Left renal cortex interstitium (tissue), 4 donors: Measurements from ENCODE around the gene THBS3. TPM values are rescaled to one million over a fixed set of nuclear protein-coding genes. Genes with fewer than 3 reads are reported as not detected.
"Not testable (repeated sequence)": the region's sequence is repeated elsewhere in the genome, so short reads cannot be mapped to it uniquely, and the experiment has no call there.

Source experiments
- DNase-seq, 4 donors: peaks; one replicate each; pipeline ENCODE4 v3.0.0-alpha.2; 2013; ENCODE audit warnings: low read depth in 4 of 4, low spot score in 2 of 4, missing footprints in 1 of 4
- polyA plus RNA-seq, 4 donors: library from polyadenylated mRNA; unstranded; fragments of 120-200 nt; gene quantifications; one replicate each; pipeline ENCODE4 v1.2.1, GENCODE V29; 2013; ENCODE audit not compliant: insufficient read length in 4 of 4

THBS3 gene
- polyA plus RNA-seq, 4 donors, result 26.3 to 54.2 (median 37.5) TPM

DNA sequence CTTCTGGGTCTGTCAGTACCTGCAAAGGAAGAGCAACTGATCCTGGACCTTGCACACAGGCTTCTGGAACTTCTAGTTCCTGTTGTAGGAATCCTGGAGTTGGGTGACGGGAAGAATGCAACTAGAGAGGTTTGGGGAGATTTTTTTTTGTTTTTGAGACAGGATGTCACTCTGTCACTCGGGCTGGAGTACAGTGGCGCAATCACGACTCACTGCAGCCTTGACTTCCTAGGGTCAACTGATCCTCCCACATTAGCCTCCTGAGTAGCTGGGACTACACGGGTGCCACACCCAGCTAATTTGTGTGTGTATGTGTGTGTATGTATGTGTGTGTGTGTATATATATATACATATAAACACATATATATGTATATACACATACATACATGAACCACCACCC lies 28.8 kb upstream of the THBS3 start:
- DNase-seq, result no peak

DNA sequence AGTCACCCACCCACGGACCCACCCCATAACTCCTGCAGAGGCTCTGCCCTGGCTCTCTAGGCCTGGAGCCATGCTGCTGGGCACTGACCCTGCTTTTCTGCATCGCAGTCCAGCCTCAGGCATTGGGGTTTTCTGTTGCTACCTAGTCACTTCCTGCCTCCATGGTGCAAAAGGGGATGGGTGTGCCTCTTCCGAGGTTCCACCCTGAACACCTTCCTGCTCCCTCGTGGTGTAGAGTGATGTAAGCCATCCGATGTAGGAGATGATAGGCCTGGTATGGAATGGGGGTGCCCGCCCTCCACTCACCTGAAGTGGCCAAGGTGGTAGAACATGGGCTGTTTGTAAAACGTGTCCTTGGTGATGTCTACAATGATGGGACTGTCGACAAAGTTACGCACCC lies 27.7 kb upstream of the THBS3 start:
- DNase-seq, result not testable (repeated sequence)

DNA sequence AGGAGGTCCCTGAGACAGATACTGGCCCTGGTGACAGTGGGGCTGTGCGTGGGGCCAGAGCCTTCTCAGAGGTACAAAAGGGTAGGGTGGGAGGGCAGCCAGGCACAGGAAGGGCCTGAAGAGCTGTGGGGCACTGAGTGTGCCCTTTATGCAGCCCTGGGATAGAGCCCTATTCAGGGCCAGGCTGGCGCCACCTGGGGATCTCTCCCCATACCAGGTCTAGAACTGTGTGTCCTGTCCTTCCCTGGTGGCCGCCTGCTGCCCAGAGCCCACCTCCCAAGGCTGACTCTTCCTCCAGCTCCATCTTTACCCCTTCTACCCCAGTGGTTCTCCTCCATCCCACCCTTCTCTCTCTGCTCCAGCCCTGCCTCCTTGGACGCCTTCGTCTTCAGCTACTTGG lies 25.8 kb upstream of the THBS3 start:
- DNase-seq, result not testable (repeated sequence)

DNA sequence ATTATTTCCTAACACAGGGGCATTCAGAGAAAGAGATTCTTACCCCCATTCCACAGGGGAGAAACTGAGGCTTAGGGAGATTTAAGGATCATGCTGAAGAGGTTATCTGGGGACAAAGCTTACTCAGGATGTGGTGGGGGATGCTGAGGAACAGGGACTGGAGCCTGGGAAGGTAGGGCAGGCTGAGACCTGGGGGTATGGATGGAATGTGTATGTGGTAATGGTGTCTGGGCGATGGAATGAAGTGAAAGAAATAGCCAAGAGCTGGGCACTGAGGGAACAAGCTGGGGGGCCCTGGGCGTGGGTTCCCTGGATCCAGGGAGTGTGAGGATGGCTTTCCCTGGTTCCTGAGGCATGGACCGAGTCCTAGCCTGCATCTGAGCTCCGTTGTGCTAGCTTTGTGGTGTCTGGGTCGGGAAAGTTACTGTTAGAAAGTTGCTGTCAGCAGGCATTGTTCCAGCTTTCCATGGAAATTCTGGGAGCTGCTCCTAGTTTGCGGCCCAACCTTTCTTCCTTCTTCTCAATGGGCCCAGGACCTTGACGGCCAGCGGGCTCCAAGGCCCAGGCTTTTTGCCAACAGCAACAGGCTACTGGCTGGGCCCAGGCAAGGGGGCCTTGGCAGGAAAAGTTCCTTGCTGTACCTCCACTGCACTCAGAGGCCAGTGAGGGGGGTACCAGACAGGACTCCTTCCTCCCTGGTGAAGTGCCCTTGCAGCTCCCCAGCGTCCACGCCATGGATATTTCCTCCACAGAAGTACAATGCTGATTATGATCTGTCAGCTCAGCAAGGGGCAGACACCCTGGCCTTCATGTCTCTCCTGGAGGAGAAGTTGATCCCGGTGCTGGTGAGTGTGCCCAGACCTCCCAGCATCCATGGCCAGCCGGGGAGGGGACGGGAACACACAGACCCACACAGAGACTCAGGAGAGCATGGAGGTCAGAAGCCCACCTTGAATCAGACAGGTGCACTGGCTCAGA lies 24.6 kb upstream of the THBS3 start:
- DNase-seq, result not testable (repeated sequence)

DNA sequence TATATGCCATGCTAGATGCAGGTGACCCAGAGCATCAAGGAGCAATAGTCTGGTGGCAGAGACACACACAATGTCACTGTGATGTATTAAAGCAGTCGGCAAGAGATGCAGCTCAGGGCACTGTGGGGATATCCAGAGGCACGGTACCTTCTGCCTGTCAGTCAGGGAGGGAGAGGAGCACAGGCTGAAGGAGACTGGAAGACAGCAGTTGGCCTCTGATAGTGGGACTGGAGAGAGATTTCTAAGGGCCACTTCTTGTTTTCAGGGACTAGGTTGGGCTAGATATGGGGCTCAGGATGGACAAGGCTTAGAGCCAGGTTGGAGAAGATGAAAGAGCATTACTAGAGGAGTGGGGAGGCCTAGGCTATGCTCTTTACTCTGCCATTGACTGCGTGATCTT lies 23.6 kb upstream of the THBS3 start:
- DNase-seq, result not testable (repeated sequence)

DNA sequence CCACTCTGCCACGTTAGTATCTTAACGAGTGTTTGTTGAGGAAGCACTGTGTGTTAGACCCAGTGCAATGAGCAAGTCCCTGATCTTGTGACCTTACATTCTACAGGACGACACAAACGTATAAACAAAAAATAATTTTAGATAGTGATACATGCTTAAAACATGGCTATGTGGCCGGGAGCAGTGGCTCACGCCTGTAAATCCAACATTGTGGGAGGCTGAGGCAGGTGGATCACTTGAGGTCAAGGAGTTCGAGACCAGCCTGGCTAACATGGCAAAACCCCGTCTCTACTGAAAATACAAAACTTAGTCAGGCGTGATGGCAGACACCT lies 20.4 kb upstream of the THBS3 start:
- no peak for DNase-seq

DNA sequence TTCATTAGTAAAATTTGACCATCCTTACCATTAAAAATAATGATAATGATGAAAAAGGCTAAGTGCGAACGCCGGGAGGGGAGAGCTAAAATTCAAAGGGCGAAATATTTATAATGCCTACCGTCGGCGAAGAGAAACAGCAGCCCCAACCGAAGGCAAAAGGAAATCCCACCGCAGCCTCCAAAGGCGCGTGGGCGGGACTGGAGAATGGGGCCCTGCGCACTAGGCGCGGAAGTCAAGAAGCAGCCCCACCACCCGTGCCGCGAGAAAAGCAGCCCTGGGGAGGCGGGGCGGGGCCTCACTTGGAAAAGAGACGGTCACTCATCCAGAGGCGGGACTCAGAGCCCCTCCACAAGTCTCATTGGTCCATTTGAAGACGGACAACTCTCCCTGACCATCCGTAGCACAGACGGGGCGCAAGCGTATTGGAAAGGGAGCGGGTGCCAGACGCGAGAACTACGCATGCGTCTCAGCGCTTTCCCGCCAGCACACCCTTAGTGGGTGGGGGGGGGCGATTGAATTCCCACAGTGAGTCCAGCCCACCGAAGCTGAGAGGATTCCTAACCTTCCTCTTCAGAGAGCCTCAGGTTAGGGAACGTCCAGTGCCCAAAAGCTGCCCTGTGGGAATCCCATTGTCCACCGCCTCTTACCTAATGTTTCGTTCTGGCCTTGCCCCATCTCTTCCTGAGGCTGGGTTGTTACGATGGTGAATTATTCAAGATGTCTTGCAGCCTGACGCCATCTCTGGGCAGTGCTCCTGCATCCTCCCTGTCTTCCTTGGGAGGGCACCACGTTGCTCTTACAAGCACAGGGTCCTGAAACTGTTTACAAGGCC lies 19.8 kb upstream of the THBS3 start:
- DNase-seq, result peak; percentile 97 to 100 (median 98)

DNA sequence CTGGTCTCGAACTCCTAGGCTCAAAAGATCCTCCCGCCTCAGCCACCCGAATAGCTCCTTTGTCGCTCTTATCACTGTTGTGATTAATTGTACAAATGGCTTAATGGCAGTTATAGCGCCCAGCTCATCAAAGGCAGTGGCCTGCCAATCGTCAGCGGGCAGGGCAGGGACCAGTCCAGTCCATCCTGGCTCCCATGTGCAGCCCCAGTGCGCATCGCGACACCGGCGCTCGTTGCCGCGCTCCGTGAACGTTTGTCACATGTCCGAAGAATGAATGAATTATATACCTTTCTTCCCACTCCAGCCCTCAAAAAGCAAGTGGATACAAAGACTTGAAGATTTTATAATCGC lies 19.2 kb upstream of the THBS3 start:
- no peak for DNase-seq

DNA sequence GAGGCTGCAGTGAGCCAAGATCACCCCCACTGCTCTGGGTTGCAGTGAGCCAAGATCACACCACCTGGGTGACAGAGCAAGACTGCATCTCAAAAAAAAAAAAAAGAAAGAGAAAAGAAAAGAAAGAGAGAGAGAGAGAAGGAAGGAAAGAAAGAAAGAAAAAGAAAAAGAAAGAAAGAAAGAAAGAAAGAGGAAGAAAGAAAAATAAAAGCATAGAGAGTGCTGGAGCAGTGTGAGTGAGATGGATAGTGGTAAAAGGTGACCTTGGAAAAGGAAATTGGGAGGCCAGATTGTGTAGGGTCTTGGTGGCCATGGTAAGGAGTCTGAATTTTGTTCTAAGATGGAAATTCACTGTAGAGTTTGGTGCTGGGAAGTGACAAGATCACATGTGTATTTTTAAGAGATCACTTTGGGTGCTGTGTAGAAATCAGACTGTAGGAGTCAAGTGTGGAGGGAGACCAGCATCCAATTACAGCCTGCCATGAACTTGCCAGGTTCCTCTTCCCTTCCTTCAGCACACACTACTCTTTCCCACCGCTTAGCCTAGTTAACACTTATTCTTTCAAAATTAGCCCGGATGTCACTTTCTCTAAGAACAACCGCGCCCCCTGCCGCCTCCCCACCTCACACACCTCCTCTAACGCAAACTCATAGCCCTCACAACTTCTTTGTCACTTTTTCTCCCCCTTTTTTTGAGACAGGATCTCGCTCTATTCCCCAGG lies 18.7 kb upstream of the THBS3 start:
- DNase-seq, result no peak

DNA sequence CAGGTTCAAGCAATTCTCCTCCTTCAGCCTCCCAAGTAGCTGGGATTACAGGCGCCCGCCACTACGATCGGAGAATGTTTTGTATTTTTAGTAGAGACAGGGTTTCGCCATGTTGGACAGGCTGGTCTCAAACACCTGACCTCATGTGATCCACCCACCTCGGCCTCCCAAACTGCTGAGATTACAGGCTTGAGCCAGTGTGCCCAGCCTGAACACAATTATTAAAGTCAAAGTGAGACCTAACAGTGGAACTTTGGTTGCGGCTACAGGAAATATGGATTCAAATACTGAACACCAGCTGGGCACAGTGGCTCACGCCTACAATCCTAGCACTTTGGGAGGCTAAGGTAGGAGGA lies 17.7 kb upstream of the THBS3 start:
- not testable (repeated sequence) for DNase-seq

DNA sequence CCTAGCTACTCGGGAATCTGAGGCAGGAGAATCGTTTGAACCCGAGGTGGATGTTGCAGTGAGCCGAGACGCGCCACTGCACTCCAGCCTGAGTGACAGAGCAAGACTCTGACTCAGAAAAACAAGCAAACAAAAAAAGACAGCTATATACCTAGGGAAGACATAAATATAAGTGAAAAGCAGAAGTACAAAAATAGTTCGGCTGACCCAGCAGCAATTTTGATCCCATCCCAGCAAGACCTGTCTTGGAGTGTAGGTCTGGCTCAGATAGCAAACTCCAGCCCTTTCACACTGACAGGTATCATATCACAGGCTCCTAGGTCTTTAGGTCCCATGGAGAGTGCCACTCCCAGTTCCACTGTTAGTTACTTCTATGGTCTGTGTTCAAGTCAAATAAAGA lies 15.3 kb upstream of the THBS3 start:
- no peak for DNase-seq

DNA sequence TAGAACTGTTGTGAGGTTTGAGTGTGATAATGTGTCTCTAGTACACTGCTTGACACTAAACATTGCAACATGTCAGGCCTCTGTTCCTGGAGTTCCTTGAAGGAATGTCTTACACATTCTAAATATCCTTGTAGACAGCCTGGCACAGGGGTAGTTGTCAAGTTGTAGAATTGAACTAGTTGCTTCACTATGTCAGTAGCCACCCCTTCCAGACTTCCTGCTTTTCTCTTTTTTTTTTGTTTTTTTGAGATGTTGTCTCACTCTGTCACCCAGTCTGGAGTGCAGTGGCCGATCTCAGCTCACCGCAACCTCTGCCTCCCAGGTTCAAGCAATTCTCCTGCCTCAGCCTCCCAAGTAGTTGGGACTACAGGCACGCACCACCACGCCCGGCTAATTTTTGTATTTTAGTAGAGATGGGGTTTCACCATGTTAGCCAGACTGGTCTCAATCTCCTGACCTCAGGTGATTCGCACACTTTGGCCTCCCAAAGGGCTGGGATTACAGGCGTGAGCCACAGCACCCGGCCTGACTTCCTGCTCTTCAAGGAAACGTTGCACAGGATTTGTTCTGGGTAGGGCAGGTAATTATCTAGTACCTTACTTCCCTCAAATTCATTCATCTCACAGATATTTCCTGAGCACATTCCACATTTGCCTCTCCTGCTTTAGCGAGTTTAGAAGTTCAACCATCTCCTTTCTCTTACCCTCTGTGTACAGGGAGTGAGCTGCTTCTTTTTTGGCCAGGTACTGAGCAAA lies 12.7 kb upstream of the THBS3 start:
- DNase-seq, result not testable (repeated sequence)

DNA sequence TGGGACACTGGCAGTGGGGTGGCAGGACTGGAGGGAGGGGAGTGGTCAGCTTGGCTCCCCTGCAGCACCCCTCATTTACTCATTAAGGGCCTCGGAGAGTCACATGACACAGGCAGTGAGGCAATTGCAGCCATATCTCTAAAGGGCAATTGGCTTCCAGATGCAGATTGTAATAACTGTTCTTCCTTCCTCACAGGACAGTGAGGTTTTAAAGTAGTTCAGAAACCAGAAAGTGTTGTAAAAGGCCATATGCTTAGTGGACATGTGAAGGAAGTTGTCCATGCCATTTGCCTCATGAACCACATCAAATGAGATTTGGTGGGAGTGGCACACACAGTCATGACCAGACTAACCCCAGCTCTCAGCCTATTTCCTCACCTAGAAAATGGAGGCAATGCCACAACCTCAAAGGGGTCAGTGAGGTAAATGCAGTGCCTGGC lies 11.9 kb upstream of the THBS3 start:
- DNase-seq, result no peak

DNA sequence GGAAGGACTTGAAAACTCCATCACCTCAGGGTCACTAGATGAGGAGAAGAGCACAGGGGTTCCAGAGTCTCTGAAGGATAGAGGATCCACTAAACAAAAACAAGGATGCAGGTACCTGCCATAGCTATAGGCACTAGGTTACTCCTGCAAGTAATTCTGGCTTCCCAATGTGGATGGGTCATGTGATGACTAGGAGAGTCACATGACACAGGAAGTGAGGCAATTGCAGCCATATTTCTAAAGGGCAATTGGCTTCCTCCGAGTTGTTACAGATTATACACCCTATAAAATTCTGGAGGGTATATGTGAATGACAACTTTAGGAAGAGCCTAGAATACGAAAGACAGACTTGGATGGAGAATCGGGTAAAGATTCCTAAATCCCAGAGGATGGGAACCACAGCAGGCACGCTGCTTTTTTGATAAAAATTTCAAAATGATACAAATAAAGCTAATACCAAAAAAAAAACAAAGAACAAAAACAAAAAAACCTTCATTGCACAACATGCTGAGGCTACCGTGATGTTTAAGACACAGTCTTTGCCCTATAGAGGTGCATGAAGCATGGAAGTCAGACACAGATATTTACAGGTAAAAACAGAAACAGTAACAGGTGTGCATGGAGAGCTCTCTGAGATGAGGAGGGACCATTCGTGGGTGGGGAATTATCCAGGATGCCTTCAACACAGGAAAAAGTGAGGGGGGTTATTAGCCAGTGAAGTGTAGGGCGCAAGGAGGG lies 11.3 kb upstream of the THBS3 start:
- DNase-seq, result peak in 1 of 4 donors; percentile 50

DNA sequence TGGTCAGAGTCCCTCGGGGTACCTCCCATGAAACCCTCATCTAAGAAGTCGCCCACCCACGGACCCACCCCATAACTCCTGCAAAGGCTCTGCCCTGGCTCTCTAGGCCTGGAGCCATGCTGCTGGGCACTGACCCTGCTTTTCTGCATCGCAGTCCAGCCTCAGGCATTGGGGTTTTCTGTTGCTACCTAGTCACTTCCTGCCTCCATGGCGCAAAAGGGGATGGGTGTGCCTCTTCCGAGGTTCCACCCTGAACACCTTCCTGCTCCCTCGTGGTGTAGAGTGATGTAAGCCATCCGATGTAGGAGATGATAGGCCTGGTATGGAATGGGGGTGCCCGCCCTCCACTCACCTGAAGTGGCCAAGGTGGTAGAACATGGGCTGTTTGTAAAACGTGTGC lies 7.0 kb upstream of the THBS3 start:
- DNase-seq, result not testable (repeated sequence)

DNA sequence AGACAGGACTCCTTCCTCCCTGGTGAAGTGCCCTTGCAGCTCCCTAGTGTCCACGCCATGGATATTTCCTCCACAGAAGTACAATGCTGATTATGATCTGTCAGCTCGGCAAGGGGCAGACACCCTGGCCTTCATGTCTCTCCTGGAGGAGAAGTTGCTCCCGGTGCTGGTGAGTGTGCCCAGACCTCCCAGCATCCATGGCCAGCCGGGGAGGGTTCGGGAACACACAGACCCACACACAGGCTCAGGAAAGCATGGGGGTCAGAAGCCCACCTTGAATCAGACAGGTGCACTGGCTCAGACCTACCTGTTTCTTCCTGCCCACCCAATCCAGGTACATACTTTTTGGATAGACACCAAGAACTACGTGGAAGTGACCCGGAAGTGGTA lies 4.3 kb upstream of the THBS3 start:
- DNase-seq, result not testable (repeated sequence)

DNA sequence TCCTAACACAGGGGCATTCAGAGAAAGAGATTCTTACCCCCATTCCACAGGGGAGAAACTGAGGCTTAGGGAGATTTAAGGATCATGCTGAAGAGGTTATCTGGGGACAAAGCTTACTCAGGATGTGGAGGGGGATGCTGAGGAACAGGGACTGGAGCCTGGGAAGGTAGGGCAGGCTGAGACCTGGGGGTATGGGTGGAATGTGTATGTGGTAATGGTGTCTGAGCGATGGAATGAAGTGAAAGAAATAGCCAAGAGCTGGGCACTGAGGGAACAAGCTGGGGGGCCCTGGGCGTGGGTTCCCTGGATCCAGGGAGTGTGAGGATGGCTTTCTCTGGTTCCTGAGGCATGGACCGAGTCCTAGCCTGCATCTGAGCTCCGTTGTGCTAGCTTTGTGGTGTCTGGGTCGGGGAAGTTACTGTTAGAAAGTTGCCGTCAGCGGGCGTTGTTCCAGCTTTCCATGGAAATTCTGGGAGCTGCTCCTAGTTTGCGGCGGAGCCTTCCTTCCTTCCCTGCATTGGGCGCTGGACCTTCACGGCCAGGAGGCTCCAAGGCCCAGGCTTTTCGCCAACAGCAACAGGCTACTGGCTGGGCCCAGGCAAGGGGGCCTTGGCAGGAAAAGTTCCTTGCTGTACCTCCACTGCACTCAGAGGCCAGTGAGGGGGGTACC lies 3.8 kb upstream of the THBS3 start:
- not testable (repeated sequence) for DNase-seq

DNA sequence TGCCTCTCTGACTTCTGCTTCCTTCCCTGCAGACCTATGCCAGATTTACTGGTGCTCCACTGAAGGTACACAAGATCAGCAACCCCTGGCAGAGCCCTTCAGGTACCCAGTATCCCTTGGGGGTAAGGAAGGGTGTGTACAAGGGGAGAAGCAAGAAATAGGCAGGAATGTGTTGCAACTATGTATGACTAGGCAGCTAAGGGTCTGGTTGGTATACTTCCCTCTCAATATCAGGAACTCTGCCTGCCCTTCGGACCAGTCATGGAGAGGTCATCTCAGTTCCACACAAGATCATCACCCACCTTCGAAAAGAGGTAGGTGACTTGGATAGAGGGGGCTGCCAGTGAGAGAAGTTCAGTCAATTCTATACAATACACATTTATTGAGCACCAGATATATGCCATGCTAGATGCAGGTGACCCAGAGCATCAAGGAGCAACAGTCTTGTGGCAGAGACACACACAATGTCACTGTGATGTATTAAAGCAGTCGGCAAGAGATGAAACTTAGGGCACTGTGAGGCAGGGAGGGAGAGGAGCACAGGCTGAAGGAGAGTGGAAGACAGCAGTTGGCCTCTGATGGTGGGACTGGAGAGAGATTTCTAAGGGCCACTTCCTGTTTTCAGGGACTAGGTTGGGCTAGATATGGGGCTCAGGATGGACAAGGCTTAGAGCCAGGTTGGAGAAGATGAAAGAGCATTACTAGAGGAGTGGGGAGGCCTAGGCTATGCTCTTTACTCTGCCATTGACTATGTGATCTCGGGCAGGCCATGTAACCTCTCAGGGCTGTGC lies 2.8 kb upstream of the THBS3 start:
- no peak for DNase-seq
